Measurements from ENCODE around the gene NOTCH2.

Gene NOTCH2

DNA sequence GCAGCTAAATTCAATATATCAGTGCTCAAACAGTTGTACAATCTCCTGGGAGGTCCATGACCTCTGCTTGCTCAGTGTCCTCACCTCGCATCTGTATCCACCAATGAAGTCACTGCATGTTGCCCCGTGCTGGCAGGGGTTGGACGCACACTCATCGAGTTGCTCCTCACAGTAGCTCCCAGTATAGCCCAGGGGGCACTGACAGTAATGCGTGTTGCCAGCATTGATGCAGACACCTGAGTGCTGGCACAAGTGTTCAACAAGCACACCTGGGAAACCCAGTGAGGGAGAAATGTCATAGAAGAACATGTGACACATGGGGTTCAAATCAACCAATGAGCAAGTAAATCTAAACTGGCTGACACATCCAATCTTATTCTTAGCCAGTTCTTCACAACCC is 132.3 kb downstream of the NOTCH2 start:
- Mint-ChIP-seq H3K4me1 (ENCODE audit: low read depth in 2 of 2) (peaks cover 0 to 8% of the 10 kb centered on the region in 2 donors), H3K9me3 (peaks cover 0 to 5% of the 10 kb centered on the region in 2 donors), H3K27ac (peak overlapping the region in 1 of 2 donors; percentile 44), H3K4me3 (no peak overlapping the region), H3K36me3 (ENCODE audit: insufficient read depth) (peaks cover 60% of the 10 kb centered on the region), H3K27me3 (no peaks in the 10 kb centered on the region)
- DNase-seq = no peak
- ATAC-seq (replicated peaks) = no peak

DNA sequence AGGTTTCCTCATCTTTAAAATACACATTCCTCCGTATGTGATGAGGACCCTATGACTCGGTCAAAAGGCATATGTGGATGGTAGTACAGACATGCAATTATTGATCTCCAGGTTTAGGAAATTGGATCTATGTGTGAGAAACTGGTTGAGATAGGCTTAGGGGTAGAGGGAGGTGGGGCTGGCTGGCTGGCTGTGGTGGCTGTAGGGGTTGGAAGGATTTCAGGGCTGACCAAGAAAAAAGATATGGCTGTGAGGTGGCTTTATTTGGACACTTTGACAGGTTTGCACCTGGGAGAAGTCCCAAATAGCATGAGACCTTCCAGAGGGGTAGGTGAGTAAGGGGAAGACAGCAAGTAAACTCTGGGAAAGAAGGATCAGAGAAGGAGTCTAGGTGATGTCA is 133.5 kb downstream of the NOTCH2 start:
- no peak for ATAC-seq (replicated peaks)
- H3K4me3 Mint-ChIP-seq = no peak overlapping the region
- peaks cover 62% of the 10 kb centered on the region for H3K36me3 Mint-ChIP-seq (ENCODE audit: insufficient read depth)
- H3K9me3 Mint-ChIP-seq = peaks cover 0 to 5% of the 10 kb centered on the region in 2 donors
- no peak for DNase-seq
- peaks cover 0 to 8% of the 10 kb centered on the region in 2 donors for H3K4me1 Mint-ChIP-seq (ENCODE audit: low read depth in 2 of 2)
- no peaks in the 10 kb centered on the region for H3K27me3 Mint-ChIP-seq
- peak overlapping the region in 1 of 2 donors; percentile 57 for H3K27ac Mint-ChIP-seq

DNA sequence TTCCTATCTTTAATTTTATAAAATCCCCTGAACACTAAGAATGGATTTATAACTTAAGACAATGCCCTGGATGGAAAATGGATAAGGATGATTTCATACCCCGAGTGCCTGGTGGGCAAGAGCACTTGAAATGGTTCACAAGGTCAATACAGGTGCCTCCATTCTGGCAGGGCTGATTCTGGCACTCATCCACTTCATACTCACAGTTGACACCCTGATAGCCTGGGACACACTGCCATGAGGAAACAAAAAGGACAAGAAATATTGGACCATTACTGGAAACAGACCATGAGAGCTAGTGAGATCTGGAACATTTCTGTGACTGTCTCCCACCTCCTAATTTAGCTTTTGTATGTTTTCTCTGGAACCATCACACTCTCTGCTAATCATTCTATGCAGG is 134.1 kb downstream of the NOTCH2 start:
- no peaks in the 10 kb centered on the region for H3K27me3 Mint-ChIP-seq
- H3K36me3 Mint-ChIP-seq (ENCODE audit: insufficient read depth) = peaks cover 62% of the 10 kb centered on the region
- DNase-seq (no peak), ATAC-seq (replicated peaks) (no peak)
- peaks cover 0 to 5% of the 10 kb centered on the region in 2 donors for H3K9me3 Mint-ChIP-seq
- H3K4me1 Mint-ChIP-seq (ENCODE audit: low read depth in 2 of 2) = peaks cover 0 to 8% of the 10 kb centered on the region in 2 donors
- H3K27ac Mint-ChIP-seq = peak overlapping the region in 1 of 2 donors; percentile 57
- no peak overlapping the region for H3K4me3 Mint-ChIP-seq

DNA sequence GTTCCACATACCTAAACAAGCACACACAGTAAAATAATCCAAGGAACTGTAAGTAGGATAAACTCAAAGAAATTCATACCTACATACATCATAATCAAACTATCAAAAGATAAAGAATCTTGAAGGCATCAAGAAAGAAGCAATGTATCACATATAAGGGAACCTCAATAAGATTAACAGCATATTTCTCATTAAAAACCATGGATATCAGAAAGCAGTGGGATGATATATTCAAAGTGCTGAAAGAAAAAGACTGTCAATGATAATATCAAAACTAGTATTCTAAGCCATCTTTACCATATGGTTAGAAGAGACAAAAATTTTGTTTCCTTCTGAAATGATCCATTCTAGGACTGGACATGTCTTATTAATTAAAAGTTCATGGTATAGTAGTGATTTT is 136.1 kb downstream of the NOTCH2 start:
- Mint-ChIP-seq H3K36me3 (ENCODE audit: insufficient read depth) (peaks cover 68% of the 10 kb centered on the region), H3K9me3 (peaks cover 0 to 5% of the 10 kb centered on the region in 2 donors), H3K27ac (peak overlapping the region in 1 of 2 donors; percentile 69), H3K4me1 (ENCODE audit: low read depth in 2 of 2) (peaks cover 0 to 8% of the 10 kb centered on the region in 2 donors), H3K27me3 (no peaks in the 10 kb centered on the region), H3K4me3 (no peak overlapping the region)
- ATAC-seq (replicated peaks) (no peak), DNase-seq (no peak)

DNA sequence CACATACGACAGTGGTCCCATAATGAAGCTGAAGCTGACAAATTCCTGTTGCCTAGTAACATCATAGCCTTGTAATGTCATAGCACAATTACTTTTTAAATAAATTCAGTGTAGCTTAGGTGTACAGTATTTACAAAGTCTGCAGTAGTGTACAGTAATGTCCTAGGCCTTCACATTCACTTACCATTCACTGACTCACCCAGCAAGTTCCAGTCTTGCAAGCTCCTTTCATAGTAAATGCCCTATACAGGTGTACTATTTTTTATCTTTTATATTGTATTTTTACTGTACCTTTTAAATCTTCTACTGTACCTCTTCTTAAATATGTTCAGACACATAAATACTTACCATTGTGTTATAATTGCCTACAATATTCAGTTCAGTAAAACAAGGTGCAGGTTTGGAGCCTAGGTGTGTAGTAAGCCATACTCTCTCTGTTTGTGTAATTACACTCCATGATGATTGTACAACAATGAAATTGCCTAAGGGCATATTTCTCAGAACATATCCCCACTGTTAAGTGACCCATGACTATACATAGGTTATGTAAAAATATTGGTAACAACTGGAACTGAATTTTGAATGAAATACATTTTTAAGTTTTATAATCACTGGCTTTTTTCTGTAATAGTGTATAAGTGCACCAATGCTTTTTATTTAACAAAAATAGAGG is 139.7 kb downstream of the NOTCH2 start:
- Mint-ChIP-seq H3K27ac (no peak overlapping the region), H3K4me3 (no peak overlapping the region), H3K4me1 (ENCODE audit: low read depth in 2 of 2) (peaks cover 0 to 5% of the 10 kb centered on the region in 2 donors), H3K36me3 (ENCODE audit: insufficient read depth) (peaks cover 65% of the 10 kb centered on the region), H3K27me3 (no peaks in the 10 kb centered on the region), H3K9me3 (peaks cover 0 to 5% of the 10 kb centered on the region in 2 donors)
- no peak for DNase-seq
- no peak for ATAC-seq (replicated peaks)

DNA sequence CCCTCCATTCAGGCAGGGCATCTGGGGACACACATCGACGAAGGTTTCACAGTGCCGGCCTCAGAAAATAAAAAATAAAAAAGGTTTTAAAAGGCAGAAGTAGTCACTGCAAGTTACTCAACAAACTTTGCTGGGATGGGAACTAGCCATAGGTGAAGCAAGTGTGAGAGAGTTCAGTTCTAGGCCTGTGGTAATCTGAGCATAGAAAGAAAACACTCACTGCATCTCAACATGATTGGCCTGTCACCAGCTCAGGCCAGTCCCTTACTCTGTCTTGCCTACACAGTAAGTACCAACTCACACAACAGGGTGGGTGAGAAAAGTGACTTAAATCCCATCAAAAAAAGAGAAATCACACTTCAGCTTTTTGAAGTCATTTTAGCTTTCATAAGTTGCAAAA is 142.9 kb downstream of the NOTCH2 start:
- no peak overlapping the region for H3K27ac Mint-ChIP-seq
- H3K27me3 Mint-ChIP-seq = no peaks in the 10 kb centered on the region
- no peak for ATAC-seq (replicated peaks)
- no peak overlapping the region for H3K4me3 Mint-ChIP-seq
- no peaks in the 10 kb centered on the region for H3K4me1 Mint-ChIP-seq (ENCODE audit: low read depth in 2 of 2)
- DNase-seq = no peak
- H3K9me3 Mint-ChIP-seq = no peaks in the 10 kb centered on the region
- peaks cover 80% of the 10 kb centered on the region for H3K36me3 Mint-ChIP-seq (ENCODE audit: insufficient read depth)

DNA sequence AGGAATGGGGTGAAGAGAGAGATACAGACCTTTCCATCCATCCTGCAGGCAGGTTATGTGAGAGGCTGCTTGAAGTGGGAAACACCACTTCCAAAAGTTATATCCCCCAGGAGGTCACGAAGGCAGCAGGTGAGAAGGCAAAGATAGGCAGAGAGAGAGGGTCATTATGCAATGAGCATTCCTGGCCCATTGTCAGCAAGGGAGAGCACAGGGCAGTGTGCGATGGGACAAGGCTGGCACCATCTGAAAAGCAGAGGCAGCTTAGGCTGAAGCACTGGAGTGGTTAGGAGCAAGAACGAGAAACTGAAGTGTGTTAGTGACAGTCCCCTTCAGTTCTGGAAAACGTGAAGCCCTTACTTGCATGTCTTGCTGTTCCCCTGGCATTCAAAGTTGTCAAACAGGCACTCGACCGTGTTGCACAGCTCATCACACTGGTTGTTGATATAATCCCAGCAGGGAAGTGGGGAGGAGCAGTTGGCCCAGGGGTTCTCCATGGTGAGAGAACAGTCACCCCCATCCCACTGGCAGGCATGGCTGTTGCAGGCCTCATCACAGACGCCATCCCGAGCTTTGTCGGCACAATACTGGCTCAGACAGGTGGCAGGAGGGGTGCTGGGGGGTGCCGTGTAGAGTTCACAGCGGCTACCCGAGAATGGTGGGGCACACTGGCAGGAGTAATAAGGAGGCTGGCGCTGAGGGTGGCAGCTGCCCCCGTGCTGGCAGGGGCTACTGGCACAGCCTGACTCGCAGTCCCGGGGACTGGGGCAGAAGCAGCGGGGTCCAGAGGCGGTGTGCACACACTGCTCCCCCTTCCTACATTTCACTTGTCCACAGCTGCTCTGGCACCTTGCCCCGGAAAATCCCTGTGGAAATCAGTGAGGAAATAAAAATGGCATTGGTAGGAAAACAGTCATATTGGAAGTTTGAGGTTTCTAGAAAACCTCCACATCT is 144.2 kb downstream of the NOTCH2 start:
- DNase-seq = no peak
- Mint-ChIP-seq H3K27ac (peak overlapping the region; percentile 31 to 62), H3K27me3 (no peaks in the 10 kb centered on the region), H3K4me1 (ENCODE audit: low read depth in 2 of 2) (no peaks in the 10 kb centered on the region), H3K36me3 (ENCODE audit: insufficient read depth) (peaks cover 78% of the 10 kb centered on the region), H3K9me3 (no peaks in the 10 kb centered on the region), H3K4me3 (no peak overlapping the region)
- no peak for ATAC-seq (replicated peaks)

DNA sequence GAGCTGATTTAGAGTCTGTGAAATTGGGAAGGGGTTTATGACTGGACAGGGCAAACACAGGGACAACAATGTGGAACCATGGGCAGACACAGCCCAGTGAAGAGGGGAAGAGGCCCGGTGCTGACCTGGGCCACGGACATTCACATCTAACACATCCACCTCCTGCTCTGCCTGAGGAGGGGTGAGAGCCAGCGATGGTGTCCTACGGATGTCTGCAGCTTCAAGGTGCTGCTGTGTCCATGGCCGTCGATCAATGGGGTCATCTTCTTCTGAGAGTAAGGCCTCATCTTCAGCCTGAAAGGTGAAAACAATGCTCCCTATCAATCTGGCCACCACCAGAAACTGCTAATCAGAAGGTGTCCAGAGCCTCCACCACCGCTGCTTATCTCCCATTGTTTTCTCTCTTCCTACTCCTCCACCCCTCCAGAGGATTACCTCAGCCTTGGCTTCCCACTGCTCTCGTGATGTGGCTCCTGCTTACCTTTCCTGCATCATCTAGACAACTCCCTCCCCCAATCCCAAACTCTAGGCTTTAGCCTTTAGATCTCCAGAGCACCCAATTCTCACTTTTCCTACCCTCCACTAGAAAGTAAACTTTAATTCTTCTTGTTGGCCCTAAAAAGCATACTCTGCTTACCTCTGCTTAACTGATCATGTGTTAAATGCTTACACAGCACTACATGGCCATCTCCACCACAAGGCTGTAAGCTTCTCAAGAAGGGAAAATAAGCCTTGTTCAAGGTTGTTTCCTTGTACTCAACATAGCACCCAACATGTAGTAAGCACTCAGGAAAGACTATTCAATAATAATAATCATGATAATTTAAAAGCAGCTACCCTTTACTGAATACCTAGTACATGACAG is 149.1 kb downstream of the NOTCH2 start:
- H3K27me3 Mint-ChIP-seq = no peaks in the 10 kb centered on the region
- peak overlapping the region in 1 of 2 donors; percentile 3 for H3K27ac Mint-ChIP-seq
- no peak overlapping the region for H3K4me3 Mint-ChIP-seq
- H3K4me1 Mint-ChIP-seq (ENCODE audit: low read depth in 2 of 2) = no peaks in the 10 kb centered on the region
- no peak for DNase-seq
- H3K9me3 Mint-ChIP-seq = no peaks in the 10 kb centered on the region
- no peak for ATAC-seq (replicated peaks)
- peaks cover 67% of the 10 kb centered on the region for H3K36me3 Mint-ChIP-seq (ENCODE audit: insufficient read depth)

DNA sequence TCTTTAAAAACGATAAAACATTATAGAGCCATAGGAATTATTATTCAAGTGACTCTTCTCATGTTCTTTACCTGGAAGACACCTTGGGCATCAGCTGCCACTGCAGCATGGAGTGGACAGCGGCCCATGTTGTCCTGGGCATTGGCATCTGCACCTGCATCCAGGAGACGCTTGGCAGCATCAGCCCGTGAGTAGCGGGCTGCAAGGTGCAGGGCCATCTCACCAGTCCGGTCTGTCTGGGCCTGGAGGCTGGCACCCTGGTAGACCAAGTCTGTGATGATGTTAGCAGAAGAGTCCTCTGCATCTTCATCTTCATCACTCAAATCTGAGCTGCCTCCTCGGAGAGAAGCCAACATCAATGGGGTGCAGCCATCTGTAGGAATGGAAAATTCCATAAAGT is 150.2 kb downstream of the NOTCH2 start:
- ATAC-seq (replicated peaks) (no peak), DNase-seq (no peak)
- Mint-ChIP-seq H3K27ac (no peak overlapping the region), H3K27me3 (no peaks in the 10 kb centered on the region), H3K9me3 (no peaks in the 10 kb centered on the region), H3K4me3 (no peak overlapping the region), H3K36me3 (ENCODE audit: insufficient read depth) (peaks cover 62% of the 10 kb centered on the region), H3K4me1 (ENCODE audit: low read depth in 2 of 2) (no peaks in the 10 kb centered on the region)

DNA sequence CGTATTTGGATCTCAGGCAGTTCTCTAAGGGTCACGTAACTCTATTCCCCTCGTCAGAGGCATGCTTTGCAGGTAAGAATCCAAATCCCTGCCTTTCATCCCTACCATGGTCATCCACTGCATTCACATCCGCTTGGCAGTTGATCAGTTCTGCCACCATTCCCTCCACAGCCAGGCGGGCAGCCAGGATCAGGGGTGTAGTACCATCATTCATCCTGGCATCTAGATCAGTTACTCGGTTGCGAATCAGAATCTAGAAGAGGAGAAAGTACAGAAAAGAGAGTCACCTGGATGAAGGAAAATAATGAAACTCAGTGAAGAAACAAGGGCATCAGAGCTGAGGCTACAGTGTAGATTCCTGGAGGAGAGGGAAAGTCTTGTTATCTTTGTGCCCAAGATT is 151.2 kb downstream of the NOTCH2 start:
- Mint-ChIP-seq H3K4me1 (ENCODE audit: low read depth in 2 of 2) (no peaks in the 10 kb centered on the region), H3K4me3 (no peak overlapping the region), H3K9me3 (no peaks in the 10 kb centered on the region), H3K27me3 (no peaks in the 10 kb centered on the region), H3K36me3 (ENCODE audit: insufficient read depth) (peaks cover 57% of the 10 kb centered on the region), H3K27ac (peak overlapping the region in 1 of 2 donors; percentile 56)
- DNase-seq (no peak), ATAC-seq (replicated peaks) (no peak)

DNA sequence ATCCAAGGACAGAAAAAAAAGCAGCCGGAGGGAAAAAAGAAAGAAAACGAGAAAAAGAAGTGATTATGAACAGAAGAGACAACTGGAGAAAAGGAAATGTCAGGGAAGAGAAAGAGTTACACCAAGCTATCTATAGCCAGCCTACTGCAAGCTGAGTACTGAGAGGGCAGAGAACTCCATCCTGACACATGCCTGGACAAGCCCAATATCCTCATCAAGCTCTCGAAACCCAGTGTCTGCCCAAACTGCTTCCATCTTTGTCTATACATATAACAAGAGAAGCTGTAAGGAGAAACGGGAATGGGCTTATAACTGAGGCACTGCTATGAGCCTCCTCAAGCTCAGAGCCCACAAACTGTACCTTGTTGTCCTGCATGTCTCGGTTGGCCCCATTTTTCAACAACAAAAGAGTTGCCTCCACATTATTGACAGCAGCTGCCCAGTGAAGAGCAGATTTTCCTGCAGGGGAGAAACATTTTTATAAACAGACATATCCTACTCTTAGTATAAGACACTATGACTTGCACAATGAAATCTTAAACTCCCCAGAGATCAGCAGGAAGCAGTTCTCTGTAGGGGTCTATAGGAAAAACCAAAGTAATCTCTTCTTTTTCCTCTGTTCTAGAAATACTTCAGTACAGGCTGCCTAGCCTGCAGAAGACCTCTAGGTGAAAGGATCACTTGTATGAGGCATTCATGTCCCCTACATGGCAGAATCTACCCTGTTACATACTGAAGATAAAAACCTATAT is 152.0 kb downstream of the NOTCH2 start:
- Mint-ChIP-seq H3K27ac (no peak overlapping the region), H3K4me1 (ENCODE audit: low read depth in 2 of 2) (no peaks in the 10 kb centered on the region), H3K4me3 (no peak overlapping the region), H3K27me3 (no peaks in the 10 kb centered on the region), H3K36me3 (ENCODE audit: insufficient read depth) (peaks cover 54% of the 10 kb centered on the region), H3K9me3 (no peaks in the 10 kb centered on the region)
- ATAC-seq (replicated peaks) (no peak), DNase-seq (no peak)

DNA sequence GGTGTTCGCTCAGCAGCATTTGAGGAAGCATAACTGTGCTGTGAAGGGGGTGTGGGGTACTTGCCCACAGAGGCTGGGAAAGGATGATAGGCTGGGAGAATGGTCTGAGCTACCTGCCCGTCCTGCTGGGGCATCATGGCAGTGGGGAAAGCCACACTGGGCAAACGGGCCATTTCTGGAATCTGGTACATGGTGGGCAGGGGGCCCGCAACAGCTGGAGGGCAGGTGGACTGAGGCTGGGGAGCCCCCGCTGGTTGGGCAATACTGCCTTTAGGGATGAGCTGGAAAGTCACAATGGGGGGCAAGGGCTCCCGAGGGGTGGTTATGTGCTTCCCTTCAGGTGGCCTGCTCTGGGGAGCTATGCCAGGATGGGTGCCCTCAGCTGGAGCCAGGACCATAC is 153.9 kb downstream of the NOTCH2 start:
- ATAC-seq (replicated peaks) = no peak
- peaks cover 0 to 5% of the 10 kb centered on the region in 2 donors for H3K4me1 Mint-ChIP-seq (ENCODE audit: low read depth in 2 of 2)
- H3K9me3 Mint-ChIP-seq = no peaks in the 10 kb centered on the region
- peak overlapping the region in 1 of 2 donors; percentile 62 for H3K27ac Mint-ChIP-seq
- no peaks in the 10 kb centered on the region for H3K27me3 Mint-ChIP-seq
- H3K4me3 Mint-ChIP-seq = no peak overlapping the region
- DNase-seq = no peak
- H3K36me3 Mint-ChIP-seq (ENCODE audit: insufficient read depth) = peaks cover 38% of the 10 kb centered on the region
